IMR-90 (cell line): ENCODE data around the gene SELENOO. TPM values are rescaled to one million over a fixed set of nuclear protein-coding genes. Genes with fewer than 3 reads are reported as not detected.

Source experiments
- ATAC-seq: fragments of 200-7000 bp; cut with Tn5 transposase; 2 replicates; pipeline ENCODE4 v1.9.1; 2020; ENCODE audit warnings: low read depth, mild to moderate bottlenecking, moderate library complexity
- BruUV-seq: library from RNA; stranded (reverse); fragments of 400-500 nt; replicated peaks from 2 replicates; lab custom pipeline; 2021; lab: Mats Ljungman, UMichigan
- CTCF ChIA-PET: fragments of 300-600 bp; formaldehyde crosslinking; extraction: SDS; loops from one replicate; lab custom pipeline; 2021; ENCODE audit warnings: antibody characterized with exemption; lab: Yijun Ruan, JAX
- POLR2A ChIA-PET: fragments of 300-600 bp; sonication (Branson Sonifier 250); formaldehyde crosslinking; loops from one replicate; lab custom pipeline; 2022; ENCODE audit warnings: antibody characterized with exemption; ENCODE audit not compliant: unreplicated experiment; lab: Charles Lee
- DNase-seq: peaks from one replicate; pipeline ENCODE4 v3.0.0; 2013
- H2AFZ ChIP-seq: replicated peaks from 2 replicates; pipeline ENCODE3; 2013; ENCODE audit warnings: low read length, mild to moderate bottlenecking; ENCODE audit not compliant: poor library complexity
- H2AK5ac ChIP-seq: 2 replicates; pipeline ENCODE4 v1.6.1; 2013; ENCODE audit warnings: low read depth, low read length, inconsistent platforms
- H2AK9ac ChIP-seq: replicated peaks from 2 replicates; pipeline ENCODE3; 2013; ENCODE audit warnings: mild to moderate bottlenecking, low read depth, low read length, moderate library complexity; ENCODE audit not compliant: poor library complexity
- H2BK120ac ChIP-seq: 2 replicates; pipeline ENCODE4 v1.6.1; 2013; ENCODE audit warnings: low read depth, low read length, inconsistent platforms
- H2BK15ac ChIP-seq: 3 replicates; pipeline ENCODE4 v1.6.1; 2013; ENCODE audit warnings: low read depth, low read length, inconsistent platforms
- H2BK20ac ChIP-seq: 2 replicates; pipeline ENCODE4 v1.6.1; 2013; ENCODE audit warnings: low read depth, mild to moderate bottlenecking, inconsistent platforms, low read length, moderate library complexity
- H2BK5ac ChIP-seq: 2 replicates; pipeline ENCODE4 v1.6.1; 2013; ENCODE audit warnings: mild to moderate bottlenecking, low read depth, low read length, inconsistent platforms; ENCODE audit not compliant: poor library complexity, severe bottlenecking
- H3K14ac ChIP-seq: replicated peaks from 2 replicates; pipeline ENCODE4 v1.6.1; 2013; ENCODE audit warnings: low read depth, low read length, inconsistent platforms
- H3K18ac ChIP-seq: 2 replicates; pipeline ENCODE4 v1.6.1; 2013; ENCODE audit warnings: low read depth, low read length, control low read depth
- H3K23ac ChIP-seq: 2 replicates; pipeline ENCODE4 v1.6.1; 2013; ENCODE audit warnings: low read depth, low read length, inconsistent platforms
- H3K27ac ChIP-seq: 2 replicates; pipeline ENCODE4 v1.5.1; 2013; ENCODE audit warnings: mild to moderate bottlenecking, control low read depth, low read length; ENCODE audit not compliant: insufficient read depth
- H3K27me3 ChIP-seq: 2 replicates; pipeline ENCODE4 v1.6.1; 2013; ENCODE audit warnings: low read length; ENCODE audit not compliant: control insufficient read depth, insufficient read depth
- H3K36me3 ChIP-seq: 2 replicates; pipeline ENCODE4 v1.6.1; 2013; ENCODE audit warnings: low read length, mixed read lengths; ENCODE audit not compliant: control insufficient read depth, insufficient read depth
- H3K4ac ChIP-seq: 2 replicates; pipeline ENCODE4 v1.6.1; 2013; ENCODE audit warnings: low read depth, low read length, inconsistent platforms
- H3K4me1 ChIP-seq: 2 replicates; pipeline ENCODE4 v1.6.1; 2013; ENCODE audit warnings: low read length, mixed read lengths; ENCODE audit not compliant: control insufficient read depth, insufficient read depth
- H3K4me2 ChIP-seq: 2 replicates; pipeline ENCODE4 v1.6.1; 2013; ENCODE audit warnings: low read depth, mild to moderate bottlenecking, control low read depth, low read length, moderate library complexity
- H3K4me3 ChIP-seq: 2 replicates; pipeline ENCODE4 v1.5.1; 2013; ENCODE audit warnings: low read depth, mild to moderate bottlenecking, control low read depth, low read length, moderate library complexity; ENCODE audit not compliant: insufficient read depth
- H3K56ac ChIP-seq: 2 replicates; pipeline ENCODE4 v1.6.1; 2013; ENCODE audit warnings: low read length, inconsistent platforms; ENCODE audit not compliant: insufficient read depth; ENCODE audit errors: extremely low read depth
- H3K79me1 ChIP-seq, 2 experiments: 2 replicates each; pipeline ENCODE4 v1.6.1; 2013; ENCODE audit warnings: low read length in 2 of 2, inconsistent platforms in 1 of 2, low read depth in 1 of 2
- H3K9ac ChIP-seq: 2 replicates; pipeline ENCODE4 v1.6.1; 2013; ENCODE audit warnings: low read depth, low read length, control low read depth
- H3K9me1 ChIP-seq: 2 replicates; pipeline ENCODE4 v1.6.1; 2013; ENCODE audit warnings: low read length, inconsistent platforms; ENCODE audit not compliant: insufficient read depth
- H3K9me3 ChIP-seq: 2 replicates; pipeline ENCODE4 v1.6.1; 2013; ENCODE audit warnings: low read length; ENCODE audit not compliant: control insufficient read depth, insufficient read depth
- H4K20me1 ChIP-seq: 2 replicates; pipeline ENCODE4 v1.6.1; 2013; ENCODE audit warnings: low read length, inconsistent platforms; ENCODE audit not compliant: insufficient read depth
- H4K5ac ChIP-seq: 2 replicates; pipeline ENCODE4 v1.6.1; 2013; ENCODE audit warnings: mild to moderate bottlenecking, low read depth, low read length, control low read depth
- H4K8ac ChIP-seq, 2 experiments: 2 replicates each; pipeline ENCODE4 v1.6.1; 2013; ENCODE audit warnings: low read depth in 2 of 2, low read length in 2 of 2, control low read depth in 1 of 2, inconsistent platforms in 1 of 2
- H4K91ac ChIP-seq: 2 replicates; pipeline ENCODE4 v1.6.1; 2013; ENCODE audit warnings: low read depth, low read length, inconsistent platforms; ENCODE audit not compliant: insufficient read depth
- CHD1 ChIP-seq: IDR thresholded peaks from 2 replicates; pipeline ENCODE4 v1.6.1; 2012; ENCODE audit warnings: low read depth, low read length, improper control_type of control experiment
- MAFK ChIP-seq: IDR thresholded peaks from 2 replicates; pipeline ENCODE4 v1.6.1; 2012; ENCODE audit warnings: low read depth, low read length, improper control_type of control experiment
- RCOR1 ChIP-seq: IDR thresholded peaks from 2 replicates; pipeline ENCODE4 v1.6.1; 2012; ENCODE audit warnings: mild to moderate bottlenecking, low read length, improper control_type of control experiment; ENCODE audit not compliant: insufficient replicate concordance
- SMC3 ChIP-seq: fragments of 150-350 bp; IDR thresholded peaks from 2 replicates; pipeline ENCODE4 v1.6.1; 2016; ENCODE audit warnings: low read depth, mild to moderate bottlenecking, antibody characterized with exemption, low read length, moderate library complexity
- WGBS, 2 experiments: methylation state at CpG; one replicate each; pipeline versions ENCODE4 v1.1.5 to v1.1.7; 2013; ENCODE audit warnings: missing lambda C conversion rate in 2 of 2; ENCODE audit not compliant: insufficient read length in 1 of 2; ENCODE audit errors: extremely low coverage in 2 of 2; 5-methylcytosine and 5-hydroxymethylcytosine counted together
- dilution Hi-C: fragments of 300-500 bp; cut with HindIII; formaldehyde crosslinking; loops from one replicate; pipeline ENCODE4 v1.14.3; 2018; ENCODE audit warnings: low sequenced_read_pairs; ENCODE audit not compliant: unreplicated experiment
- in situ Hi-C: fragments of 300-500 bp; cut with MboI; formaldehyde crosslinking; loops from 3 replicates; pipeline ENCODE4 v1.14.3; 2019; ENCODE audit warnings: low sequenced_read_pairs, inconsistent platforms, mixed read lengths
- intact Hi-C: fragments of 100-400 bp; cut with micrococcal nuclease; formaldehyde crosslinking; loops from 2 replicates; pipeline ENCODE4 v1.10.0; 2022
- polyA plus RNA-seq, 3 experiments: library from polyadenylated mRNA; depleted of rRNA; stranded (reverse); fragments of >200 nt; gene quantifications; 2 replicates each; pipeline ENCODE4 v1.2.3, GENCODE V29; 2012; ENCODE audit warnings: low replicate concordance in 1 of 3
- total RNA-seq: library from RNA; depleted of rRNA; stranded (reverse); fragments of >200 nt; gene quantifications from 2 replicates; pipeline ENCODE4 v1.2.3, GENCODE V29; 2012

Gene SELENOO
- total and polyA plus RNA-seq, 2 of the 4 experiments (the other 2 are of a cell fraction) = 10.4 to 21.4 TPM

GRCh38 chr22:50217543-50218152, 16.8 kb downstream of the SELENOO start:
- Histone ChIP-seq H3K4ac (no peak overlapping the region), H3K4me3 (no peak overlapping the region), H2BK20ac (no peak overlapping the region), H4K8ac (no peak overlapping the region), H3K14ac (no peak overlapping the region), H2BK15ac (no peak overlapping the region), H3K4me2 (no peak overlapping the region), H3K56ac (no peak overlapping the region), H4K20me1 (peaks cover 53% of the 10 kb centered on the region), H3K4me1 (no peaks in the 10 kb centered on the region), H2BK5ac (no peak overlapping the region), H3K79me1 (peaks cover 18 to 35% of the 10 kb centered on the region in 2 experiments), H3K18ac (no peak overlapping the region), H2AFZ (no peak overlapping the region), H3K9me3 (no peaks in the 10 kb centered on the region), H3K27me3 (no peaks in the 10 kb centered on the region), H3K27ac (no peak overlapping the region), H3K9ac (no peak overlapping the region), H2AK5ac (no peak overlapping the region), H4K91ac (no peak overlapping the region), H4K5ac (no peak overlapping the region), H3K36me3 (peaks cover 77% of the 10 kb centered on the region), H3K23ac (no peak overlapping the region), H2AK9ac (no peak overlapping the region), H3K9me1 (peaks cover 3% of the 10 kb centered on the region; the same call in 1 of the 2 replicates), H2BK120ac (no peak overlapping the region)
- dilution Hi-C loops = no loop called here
- POLR2A ChIA-PET = no interaction called here
- WGBS, 2 experiments = 92% methylated on average over 17 of the region's 21 CpGs; no CpG with 5 or more reads in 1 of the 2 experiments
- no peak for ATAC-seq
- no peak for TF ChIP-seq MAFK
- no peak for TF ChIP-seq SMC3
- no peak for TF ChIP-seq CHD1
- TF ChIP-seq RCOR1 = no peak
- DNase-seq = no peak
- in situ Hi-C loops = loop anchor here (25.0 kb wide), 1 partner anchor 405 kb away; no protein-coding TSS in a partner anchor
- CTCF ChIA-PET = no interaction called here
- intact Hi-C loops = no loop called here
- no TSS peak for BruUV-seq
